Subcutaneous preadipocyte (primary cell): ENCODE results near the gene IGFBP5. TPM values are rescaled to one million over a fixed set of nuclear protein-coding genes. Genes with fewer than 3 reads are reported as not detected.

Experiments
- total RNA-seq: library from RNA; depleted of rRNA; stranded (reverse); fragments of >200 nt; gene quantifications from 2 replicates; pipeline ENCODE4 v1.2.3, GENCODE V29; 2012

Gene IGFBP5, protein sequence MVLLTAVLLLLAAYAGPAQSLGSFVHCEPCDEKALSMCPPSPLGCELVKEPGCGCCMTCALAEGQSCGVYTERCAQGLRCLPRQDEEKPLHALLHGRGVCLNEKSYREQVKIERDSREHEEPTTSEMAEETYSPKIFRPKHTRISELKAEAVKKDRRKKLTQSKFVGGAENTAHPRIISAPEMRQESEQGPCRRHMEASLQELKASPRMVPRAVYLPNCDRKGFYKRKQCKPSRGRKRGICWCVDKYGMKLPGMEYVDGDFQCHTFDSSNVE
- 11.5 and 106 TPM in 2 replicates for total RNA-seq

DNA sequence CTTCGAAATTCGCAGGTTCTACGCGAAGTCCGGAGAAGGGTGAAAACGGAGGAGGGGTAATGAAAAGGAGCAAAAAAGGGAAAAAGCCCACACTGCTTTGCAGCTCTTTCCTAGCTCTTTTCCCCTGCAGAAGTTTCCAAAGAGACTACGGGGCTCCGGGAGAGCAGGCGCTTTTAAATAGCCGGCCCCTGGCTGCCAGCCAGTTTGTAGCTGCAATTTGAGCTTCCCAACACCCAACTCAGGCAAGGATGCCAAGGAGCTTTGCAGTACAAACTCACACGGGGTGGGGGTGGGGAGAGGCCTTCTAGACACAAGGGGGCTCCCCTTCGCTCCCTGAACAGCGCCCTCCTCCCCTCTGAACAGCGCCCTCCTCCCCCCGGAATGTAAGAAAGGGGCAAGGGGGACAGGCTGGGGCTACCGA, at the start of gene IGFBP5:
Gene IGFBP5, minus strand, starts transcription at position 149 of the 421 bp plus-strand sequence. CDS start 774 bp downstream, outside the sequence.

DNA sequence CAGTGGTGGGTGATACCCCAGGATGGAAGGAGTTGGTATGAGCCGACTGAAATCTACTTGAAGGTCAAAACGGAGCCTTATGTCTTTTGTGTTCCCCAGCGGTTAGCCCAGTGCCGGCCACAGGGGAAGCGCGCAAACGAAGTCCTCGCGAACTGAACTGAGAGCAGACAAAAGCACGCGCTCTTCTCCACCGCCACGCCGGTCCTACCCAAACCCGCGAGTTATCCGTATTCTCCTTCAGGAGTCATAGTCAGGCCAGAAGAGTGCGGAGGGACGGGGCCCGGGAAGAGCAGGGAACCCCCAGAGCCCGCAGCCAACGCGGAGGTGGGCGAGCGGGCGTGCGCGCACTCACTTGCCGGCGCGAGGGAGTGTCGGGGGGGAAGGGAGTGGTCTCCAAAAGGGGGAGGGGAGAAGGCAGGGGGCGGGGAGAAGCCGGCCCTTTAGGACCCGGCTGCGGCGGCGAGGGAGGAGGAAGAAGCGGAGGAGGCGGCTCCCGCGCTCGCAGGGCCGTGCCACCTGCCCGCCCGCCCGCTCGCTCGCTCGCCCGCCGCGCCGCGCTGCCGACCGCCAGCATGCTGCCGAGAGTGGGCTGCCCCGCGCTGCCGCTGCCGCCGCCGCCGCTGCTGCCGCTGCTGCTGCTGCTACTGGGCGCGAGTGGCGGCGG, 62.3 kb downstream of the IGFBP5 start, which contains the start of gene IGFBP2:
Gene IGFBP2, plus strand, starts transcription at position 469 of the 664 bp plus-strand sequence. Its CDS starts 104 bp downstream, at position 573.

Other genes starting within 250 kb of the IGFBP5 start
- 1,187 and 1,531 TPM in 2 replicates for gene RPL37A, start 196.7 kb downstream of the IGFBP5 start, total RNA-seq
- gene IGFBP2, start 62.1 kb downstream of the IGFBP5 start, total RNA-seq, result 4.0 and 6.6 TPM in 2 replicates
- gene TNP1, start 164.5 kb upstream of the IGFBP5 start, total RNA-seq, result not detected in 2 replicates